Stimulated activated CD8-positive, alpha-beta memory T cell treated with anti-CD3 and anti-CD28 coated beads, Interleukin-4, amount 100 ng/mL, for 4 hours (primary cell): ENCODE data around the gene FN3K.
"Not testable (repeated sequence)": the region's sequence is repeated elsewhere in the genome, so short reads cannot be mapped to it uniquely, and the experiment has no call there.

Experiments used
- DNase-seq, 2 donors: peaks; one replicate each; pipeline ENCODE4 v3.0.0-alpha.2; 2020; ENCODE audit warnings: low read depth in 2 of 2, low spot score in 1 of 2

FN3K gene

DNA sequence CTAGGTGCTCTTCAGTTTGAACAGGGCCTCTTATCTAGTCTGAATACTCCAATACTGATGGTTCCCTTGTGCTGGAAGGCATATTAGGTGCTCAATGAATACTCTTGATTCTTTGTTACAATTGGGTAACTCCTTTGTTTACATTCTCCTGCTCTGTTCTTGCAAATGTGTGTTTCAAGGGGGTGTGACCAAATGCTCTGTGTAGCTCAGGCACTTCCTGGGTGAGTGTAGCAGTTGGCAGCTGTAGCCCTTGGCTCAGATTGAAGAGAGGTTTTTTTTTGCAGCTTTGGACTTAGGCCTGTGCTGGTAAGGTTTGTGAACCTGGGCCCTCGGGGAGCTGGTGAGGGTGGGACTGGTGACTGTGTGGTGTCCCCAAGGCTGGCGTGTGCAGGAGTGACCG, 36.6 kb downstream of the FN3K start:
- no peak for DNase-seq

- not testable (repeated sequence) for DNase-seq
Observed at GRCh38 chr17:82774456-82774855, 39.0 kb downstream of the FN3K start.

GRCh38 chr17:82775001-82775823, 39.8 kb downstream of the FN3K start:
- DNase-seq, result no peak

DNA sequence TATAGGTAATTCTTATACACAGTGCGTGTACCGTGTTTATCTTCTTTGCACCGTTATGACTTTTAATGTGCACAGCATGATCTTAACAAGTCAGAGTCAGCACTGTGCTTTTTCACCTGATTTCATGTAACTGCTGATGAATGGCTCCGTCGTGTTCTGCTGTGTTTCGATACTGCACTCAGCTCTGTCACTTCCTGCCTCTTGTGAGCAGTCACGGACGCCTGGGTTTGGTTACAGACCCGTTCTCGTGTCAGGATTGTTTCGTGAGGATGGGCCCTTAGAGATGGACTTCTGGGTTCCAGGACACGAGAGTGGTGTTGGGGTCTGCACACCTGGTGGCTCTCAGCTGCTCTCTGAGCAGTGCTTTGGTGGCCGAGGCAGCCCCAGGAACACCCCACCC, 41.0 kb downstream of the FN3K start:
- no peak for DNase-seq

GRCh38 chr17:82777778-82778375, 42.5 kb downstream of the FN3K start:
- not testable (repeated sequence) for DNase-seq

- DNase-seq, result no peak
Observed at GRCh38 chr17:82779541-82779940, 44.1 kb downstream of the FN3K start.

GRCh38 chr17:82780195-82780594, 44.8 kb downstream of the FN3K start:
- DNase-seq, result no peak

DNA sequence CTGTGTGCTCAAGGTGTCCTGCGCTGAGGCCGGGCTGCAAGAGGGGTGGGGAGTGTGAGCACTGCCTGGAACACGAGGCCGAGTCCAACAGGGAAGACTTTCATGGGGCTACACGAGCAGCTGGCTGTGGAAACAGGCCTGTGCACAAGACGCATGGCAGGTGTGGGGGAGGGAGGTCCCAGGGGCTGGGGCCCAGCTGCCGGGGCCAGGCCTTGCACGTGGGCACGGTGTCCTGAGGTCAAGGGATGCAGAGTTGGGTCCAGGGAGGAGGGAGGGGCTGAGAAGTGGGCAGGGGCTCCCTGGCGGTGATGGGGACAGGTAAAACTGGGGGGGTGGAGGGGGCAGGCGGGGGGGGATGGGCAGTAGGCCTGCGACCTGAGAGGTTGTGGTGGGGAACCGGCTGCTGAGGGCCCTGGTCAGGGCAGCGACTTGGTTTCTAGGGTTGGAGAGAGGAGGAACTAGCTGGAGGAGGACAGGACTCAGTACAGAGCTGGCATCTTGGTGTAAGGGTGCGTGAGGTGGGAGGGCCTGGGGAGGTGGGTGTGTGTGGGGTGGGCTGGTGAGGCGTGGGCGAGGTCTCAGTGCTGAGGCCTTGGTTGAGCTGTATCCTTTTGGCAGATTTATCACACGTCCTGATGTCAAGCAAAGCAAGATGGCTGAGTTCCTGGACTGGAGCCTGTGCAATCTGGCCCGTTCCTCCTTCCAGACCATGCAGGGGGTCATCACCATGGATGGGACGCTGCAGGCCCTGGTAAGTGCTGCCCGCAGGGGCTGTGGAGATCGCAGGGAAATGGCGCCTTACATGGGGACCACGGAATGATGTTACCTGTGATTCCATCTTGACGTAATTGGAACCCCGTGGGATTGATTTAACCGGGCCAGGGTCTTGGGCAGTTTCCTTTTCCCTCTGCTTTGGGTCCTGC, 45.8 kb downstream of the FN3K start:
- no peak for DNase-seq

GRCh38 chr17:82781894-82782274, 46.5 kb downstream of the FN3K start:
- DNase-seq, result peak; percentile 63 to 74

GRCh38 chr17:82782657-82783207, 47.3 kb downstream of the FN3K start:
- no peak for DNase-seq

DNA sequence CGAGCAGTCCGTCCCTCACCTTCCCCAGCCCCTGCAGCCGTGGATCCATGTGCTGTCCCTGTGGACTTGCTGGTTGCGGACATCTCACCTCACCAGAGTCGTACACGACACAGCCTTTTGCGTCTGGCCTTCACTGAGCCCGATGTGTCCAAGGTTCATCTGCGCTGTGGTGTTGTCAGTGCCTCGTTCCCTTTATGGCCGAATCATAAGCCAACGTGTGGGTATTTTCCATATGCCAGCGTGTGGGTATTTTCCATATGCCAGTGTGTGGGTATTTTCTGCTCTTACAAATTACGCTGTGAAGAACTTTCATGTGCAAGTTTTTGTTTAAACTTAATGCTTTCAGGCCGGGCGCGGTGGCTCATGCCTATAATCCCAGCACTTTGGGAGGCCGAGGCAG, 48.1 kb downstream of the FN3K start:
- no peak for DNase-seq

- DNase-seq, result not testable (repeated sequence)
Observed at GRCh38 chr17:82785581-82785980, 50.2 kb downstream of the FN3K start.

DNA sequence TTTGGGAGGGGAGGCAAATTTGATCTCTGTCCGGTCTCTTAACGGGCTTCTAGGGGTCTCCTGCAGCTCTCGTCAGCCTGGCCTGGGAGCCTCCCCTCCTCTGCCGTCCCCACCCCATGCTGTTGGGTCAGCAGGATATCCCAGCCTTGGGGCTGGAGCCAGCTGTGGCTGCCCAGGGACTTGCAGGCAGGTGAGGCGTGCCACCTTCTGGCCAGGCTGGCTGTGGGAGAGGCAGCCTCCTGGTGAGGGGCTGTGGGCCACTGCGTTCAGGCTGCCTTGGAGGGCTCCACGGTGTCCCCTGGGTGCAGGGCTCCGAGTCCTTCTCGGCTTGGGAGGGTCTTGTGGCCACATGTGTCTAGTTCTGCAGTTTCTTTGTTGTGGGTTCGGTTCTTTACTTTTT, 51.0 kb downstream of the FN3K start:
- DNase-seq, result no peak

- no peak for DNase-seq
Observed at GRCh38 chr17:82787081-82787848, 51.9 kb downstream of the FN3K start.

DNA sequence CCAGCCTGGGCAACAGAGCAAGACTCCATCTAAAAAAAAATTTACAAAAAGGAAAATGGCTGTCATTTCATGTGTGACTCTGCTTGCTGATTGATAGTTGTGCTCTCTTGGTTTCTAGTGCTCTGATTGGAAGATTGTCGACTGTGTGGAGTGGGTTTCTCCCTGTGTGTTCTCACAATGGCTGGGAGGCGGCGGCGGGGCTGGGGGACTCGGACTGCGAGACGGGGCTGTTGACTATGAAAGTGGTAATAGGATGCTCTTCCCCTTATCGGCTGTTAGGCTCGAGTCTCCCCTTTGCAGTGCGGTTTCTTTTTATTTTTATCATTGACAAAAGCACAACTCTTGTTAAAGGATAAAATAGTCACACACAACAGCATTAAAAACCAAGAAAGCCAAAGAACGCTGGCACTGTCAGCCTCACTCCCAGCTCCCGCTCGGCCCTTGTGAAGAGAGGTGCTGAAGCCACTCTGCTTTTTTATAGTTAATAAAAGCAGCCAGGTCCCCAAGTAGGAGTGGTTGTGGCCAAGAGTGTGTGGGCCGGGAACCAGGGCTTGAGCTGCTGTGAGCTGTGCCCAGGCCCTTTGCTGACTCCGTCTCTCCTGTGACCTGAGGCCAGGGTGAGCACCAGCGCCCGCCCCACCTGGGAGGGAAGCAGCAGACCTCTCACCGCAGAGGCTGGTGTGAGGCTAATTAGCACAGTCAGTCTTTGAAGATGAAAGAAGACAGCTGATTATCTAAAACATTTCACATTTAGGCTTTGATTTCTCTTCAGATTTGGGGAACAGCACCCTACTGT, 53.0 kb downstream of the FN3K start:
- no peak for DNase-seq

DNA sequence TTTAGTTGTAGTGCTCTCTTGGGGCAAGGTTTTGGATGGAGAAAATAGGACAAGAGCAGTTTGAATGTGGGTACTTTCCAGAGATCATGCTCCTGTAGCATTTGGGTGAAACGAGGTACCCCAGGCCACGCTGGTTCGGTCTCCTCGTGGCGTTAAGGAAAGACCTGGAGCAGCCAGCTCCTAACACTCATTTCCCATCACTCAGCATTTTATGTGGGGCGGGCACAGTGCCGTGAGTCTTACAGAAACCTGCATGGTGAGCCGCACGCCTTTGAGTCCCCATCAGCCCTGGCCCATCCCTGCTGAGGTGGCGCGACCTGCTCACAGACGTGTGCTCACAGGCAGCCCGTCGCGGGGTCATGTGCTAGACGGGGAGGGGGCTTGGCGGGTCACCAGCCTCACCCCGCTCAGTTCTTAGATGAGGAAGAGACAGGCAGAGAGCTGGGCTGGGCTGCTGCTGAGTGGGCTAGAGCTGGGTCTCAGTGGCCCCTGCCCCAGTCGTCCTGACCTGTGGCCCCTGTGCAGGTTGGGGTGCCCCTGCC, 53.7 kb downstream of the FN3K start:
- no peak for DNase-seq

DNA sequence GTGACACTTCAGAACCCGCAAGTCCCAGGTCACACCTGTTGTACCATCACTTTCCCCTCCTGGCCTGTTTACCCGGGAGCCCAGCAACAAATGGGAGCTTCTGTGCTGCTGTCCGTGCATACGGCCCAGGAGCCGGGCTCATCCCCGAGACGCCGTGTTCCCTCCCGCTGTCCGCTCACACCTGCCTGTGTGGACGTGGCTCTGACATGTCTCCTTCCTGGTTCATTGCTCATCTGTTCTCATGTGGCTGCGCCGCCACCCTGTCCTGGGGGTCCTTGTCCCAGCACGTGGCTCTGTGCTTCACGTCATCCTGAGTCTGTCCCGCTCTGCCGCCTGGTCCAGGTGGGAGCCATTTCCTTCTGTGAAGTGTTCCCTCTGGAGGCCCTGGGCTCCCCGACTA, 54.4 kb downstream of the FN3K start:
- DNase-seq, result no peak

DNA sequence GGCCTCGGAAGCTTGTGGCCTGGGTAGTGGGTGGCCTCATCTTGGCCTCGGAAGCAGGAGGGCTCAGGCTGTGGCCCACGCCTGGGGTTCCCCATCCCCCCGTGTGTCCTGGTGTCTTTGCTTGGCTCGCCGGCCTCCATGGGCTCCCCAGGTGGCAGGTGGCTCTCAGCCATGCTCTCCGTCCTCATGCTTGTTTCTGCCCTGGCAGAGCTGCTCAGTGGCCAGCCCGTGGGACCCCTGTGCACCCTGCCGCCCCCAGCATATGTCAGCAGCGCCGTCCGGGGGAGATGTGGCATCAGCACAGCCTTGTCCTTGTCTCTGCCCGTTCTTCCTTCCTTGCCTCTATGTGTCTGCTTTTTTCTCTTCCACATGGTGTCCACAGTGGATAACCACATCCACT, 55.0 kb downstream of the FN3K start:
- no peak for DNase-seq

DNA sequence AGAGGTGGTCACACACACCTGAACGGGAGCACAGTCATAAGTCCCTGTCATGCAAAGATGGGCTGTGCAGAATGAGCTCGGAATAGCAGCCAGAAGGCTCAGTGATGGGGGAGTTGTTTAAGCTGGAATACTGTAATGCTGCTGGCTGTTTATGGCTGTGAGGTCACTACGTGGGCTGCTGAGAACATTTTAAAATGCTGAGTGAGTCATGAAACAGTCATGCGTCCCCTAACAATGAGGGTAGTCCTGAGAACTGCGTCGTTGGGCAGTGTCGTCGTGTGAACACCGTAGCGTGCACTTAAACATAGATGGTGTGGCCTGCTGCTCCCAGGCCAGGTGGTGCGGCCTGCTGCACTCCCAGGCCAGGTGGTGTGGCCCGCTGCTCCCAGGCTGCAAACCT, 56.1 kb downstream of the FN3K start:
- no peak for DNase-seq
